ENCODE results near the gene CDC42.
"Not testable (repeated sequence)": the region's sequence is repeated elsewhere in the genome, so short reads cannot be mapped to it uniquely, and the experiment has no call there.

The CDC42 gene

DNA sequence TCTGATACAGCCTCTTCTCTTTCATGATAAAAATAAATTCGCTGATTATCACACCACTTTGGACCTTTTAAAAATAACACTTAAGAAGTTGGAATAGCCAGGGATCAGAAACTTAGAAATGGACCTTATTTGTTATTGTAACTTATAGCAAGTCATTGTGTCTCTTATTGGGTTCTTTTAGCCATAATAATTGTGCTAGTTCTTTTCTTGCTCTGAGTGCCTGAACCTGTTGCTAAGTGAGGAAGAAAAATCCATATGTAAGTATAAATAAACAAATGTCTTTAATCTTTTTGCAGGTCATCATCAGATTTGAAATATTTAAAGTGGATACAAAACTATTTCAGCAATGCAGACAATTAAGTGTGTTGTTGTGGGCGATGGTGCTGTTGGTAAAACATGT lies 25.6 kb downstream of the CDC42 start:
- H3K4me3 ChIP-seq (replicated peaks in 1 of 2; ENCODE audit: low read depth in 2 of 2, low read length in 2 of 2), result no peak overlapping the region
- TF ChIP-seq, protein P1, sequence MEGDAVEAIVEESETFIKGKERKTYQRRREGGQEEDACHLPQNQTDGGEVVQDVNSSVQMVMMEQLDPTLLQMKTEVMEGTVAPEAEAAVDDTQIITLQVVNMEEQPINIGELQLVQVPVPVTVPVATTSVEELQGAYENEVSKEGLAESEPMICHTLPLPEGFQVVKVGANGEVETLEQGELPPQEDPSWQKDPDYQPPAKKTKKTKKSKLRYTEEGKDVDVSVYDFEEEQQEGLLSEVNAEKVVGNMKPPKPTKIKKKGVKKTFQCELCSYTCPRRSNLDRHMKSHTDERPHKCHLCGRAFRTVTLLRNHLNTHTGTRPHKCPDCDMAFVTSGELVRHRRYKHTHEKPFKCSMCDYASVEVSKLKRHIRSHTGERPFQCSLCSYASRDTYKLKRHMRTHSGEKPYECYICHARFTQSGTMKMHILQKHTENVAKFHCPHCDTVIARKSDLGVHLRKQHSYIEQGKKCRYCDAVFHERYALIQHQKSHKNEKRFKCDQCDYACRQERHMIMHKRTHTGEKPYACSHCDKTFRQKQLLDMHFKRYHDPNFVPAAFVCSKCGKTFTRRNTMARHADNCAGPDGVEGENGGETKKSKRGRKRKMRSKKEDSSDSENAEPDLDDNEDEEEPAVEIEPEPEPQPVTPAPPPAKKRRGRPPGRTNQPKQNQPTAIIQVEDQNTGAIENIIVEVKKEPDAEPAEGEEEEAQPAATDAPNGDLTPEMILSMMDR (IDR thresholded peaks at IDR 0.05; ENCODE audit: low read depth, low read length), result no peak
- no peak for DNase-seq (ENCODE audit: low read depth in 2 of 2)

DNA sequence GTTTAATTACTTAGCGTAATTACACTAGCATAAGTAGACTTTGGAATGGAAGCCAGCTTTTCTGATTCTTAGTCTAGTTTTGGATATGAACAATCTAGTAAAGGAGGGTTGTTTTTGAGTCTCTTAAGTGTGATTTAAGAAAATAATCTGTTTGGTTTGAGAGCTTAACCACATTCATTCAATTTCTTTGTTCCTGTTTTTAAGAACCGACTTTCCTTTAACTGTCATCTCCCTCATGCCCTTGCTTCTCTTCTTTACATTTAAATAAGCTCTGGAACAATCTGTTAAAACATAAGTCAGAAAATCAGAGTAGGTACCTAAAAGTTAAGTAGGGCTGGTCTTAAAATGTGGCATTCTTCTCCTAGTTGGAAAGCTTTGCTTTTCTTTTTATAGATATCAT lies 27.7 kb downstream of the CDC42 start:
- no peak for DNase-seq (ENCODE audit: low read depth in 2 of 2)
- H3K4me3 ChIP-seq (replicated peaks in 1 of 2; ENCODE audit: low read depth in 2 of 2, low read length in 2 of 2), result no peak overlapping the region
- TF ChIP-seq, protein P1 (IDR thresholded peaks at IDR 0.05; ENCODE audit: low read depth, low read length), result no peak

DNA sequence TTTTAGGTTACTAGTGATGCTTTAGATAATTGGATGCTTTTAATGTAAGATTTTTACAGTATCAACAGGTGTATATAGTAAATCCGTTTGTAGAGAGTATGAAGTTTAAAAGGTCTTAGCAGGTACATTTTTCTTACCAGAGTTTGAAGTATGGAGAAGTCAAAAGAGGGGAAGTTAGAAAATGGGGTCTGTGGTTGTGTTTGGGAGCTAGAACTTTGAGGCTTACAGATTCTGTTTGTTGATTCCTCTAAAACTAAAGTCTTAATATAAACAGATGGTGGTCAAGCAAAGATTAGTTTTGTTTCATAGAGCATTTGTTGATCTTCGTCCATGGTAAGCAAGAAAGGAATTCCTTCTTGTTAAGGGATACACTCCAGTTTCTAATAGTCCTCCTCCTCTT lies 35.8 kb downstream of the CDC42 start:
- no peak for DNase-seq (ENCODE audit: low read depth in 2 of 2)
- H3K4me3 ChIP-seq (replicated peaks in 1 of 2; ENCODE audit: low read depth in 2 of 2, low read length in 2 of 2), result no peak overlapping the region
- TF ChIP-seq, protein P1 (IDR thresholded peaks at IDR 0.05; ENCODE audit: low read depth, low read length), result no peak

DNA sequence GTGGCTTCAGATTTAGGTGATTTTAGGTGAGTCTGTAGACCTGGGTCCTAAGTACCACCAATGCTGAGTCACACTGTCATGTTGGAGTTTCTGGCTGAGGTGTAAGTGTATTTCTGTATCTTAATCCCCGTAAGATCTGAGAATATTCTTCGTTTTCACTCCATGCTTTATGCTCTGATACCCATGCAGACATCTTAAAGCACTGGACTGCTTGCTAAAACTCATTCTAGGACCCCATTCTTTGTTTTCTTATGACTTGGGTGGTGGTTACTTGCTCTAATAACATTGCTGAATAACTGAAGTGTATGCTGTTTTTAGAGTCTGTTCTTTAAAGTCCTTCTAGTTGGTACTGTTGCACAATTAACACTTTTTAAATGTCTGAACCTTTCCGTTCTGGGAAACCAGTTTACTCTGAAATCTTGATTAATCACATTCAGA lies 36.6 kb downstream of the CDC42 start:
- H3K4me3 ChIP-seq (replicated peaks in 1 of 2; ENCODE audit: low read depth in 2 of 2, low read length in 2 of 2), result no peak overlapping the region
- TF ChIP-seq, protein P1 (IDR thresholded peaks at IDR 0.05; ENCODE audit: low read depth, low read length), result no peak
- peak in 1 of 2 donors; percentile 11 for DNase-seq (ENCODE audit: low read depth in 2 of 2)

DNA sequence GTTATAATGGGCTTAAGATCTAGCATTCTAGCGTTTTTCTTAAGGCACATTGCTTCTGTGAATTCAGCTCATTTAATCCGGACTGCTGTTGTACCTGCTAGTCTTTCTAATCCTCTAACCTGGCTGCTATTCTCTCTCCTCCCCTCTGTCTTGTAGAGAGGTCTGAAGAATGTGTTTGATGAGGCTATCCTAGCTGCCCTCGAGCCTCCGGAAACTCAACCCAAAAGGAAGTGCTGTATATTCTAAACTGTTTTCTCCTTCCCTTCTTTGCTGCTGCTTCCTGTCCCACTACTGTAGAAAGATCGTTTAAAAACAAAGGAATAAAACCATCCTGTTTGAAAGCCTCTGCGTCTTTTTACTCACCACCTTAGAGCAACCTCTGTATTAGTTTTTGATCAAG lies 37.3 kb downstream of the CDC42 start:
- no peak for DNase-seq (ENCODE audit: low read depth in 2 of 2)
- TF ChIP-seq, protein P1 (IDR thresholded peaks at IDR 0.05; ENCODE audit: low read depth, low read length), result no peak
- H3K4me3 ChIP-seq (replicated peaks in 1 of 2; ENCODE audit: low read depth in 2 of 2, low read length in 2 of 2), result no peak overlapping the region

DNA sequence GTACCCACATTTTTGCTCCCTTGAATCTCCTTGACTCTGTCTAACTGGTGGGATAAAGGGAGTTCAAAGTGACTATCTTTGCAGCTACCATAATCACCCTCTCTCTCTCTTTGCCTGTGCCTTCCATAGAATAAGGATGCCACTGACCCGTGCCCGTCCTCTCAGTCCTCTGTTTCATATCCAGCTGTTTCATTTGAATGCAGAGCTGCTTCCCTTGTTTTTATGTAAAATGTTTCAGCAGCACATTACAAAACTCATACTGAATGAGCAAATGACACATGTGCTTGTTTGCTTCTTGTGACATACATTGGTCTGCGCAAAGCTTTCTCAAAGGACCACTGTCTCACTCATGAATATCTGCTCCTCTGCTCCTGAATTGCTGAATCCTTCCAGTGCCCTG lies 38.4 kb downstream of the CDC42 start:
- no peak for DNase-seq (ENCODE audit: low read depth in 2 of 2)
- H3K4me3 ChIP-seq (replicated peaks in 1 of 2; ENCODE audit: low read depth in 2 of 2, low read length in 2 of 2), result no peak overlapping the region
- TF ChIP-seq, protein P1 (IDR thresholded peaks at IDR 0.05; ENCODE audit: low read depth, low read length), result no peak

DNA sequence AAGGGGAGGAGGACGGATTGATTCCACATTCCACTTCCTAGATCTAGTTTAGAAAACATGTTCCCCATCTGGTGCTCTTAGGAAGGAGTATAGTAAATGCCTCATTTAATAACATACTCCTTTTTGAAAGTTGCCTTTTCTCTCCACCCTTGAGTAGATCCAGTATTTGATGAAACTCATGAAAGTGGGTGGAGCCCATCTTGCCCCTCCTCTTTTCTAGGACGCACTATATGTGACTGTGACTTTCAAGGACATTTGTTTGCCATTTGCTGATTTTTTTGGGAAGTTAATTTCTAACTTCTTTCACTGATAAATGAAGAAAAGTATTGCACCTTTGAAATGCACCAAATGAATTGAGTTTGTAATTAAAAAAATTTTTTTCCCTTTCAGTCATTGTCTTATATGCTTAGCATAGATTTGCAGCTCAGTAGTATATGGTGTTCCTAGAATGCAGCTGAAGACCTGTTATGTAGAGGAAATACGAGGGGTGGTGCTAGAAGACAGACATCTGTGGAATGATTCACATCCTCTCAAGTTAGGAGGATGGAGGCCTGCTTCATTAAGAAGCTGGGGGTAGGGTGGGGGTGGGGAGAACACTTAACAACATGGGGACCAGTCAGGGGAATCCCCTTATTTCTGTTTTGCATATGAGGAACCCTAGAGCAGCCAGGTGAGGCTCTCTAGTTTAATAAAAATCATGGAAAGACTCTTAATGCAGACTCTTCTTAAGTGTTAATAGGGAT lies 39.7 kb downstream of the CDC42 start:
- DNase-seq (ENCODE audit: low read depth in 2 of 2), result peak; percentile 56 to 83
- not testable (repeated sequence) for H3K4me3 ChIP-seq (replicated peaks in 1 of 2; ENCODE audit: low read depth in 2 of 2, low read length in 2 of 2)
